Type B pancreatic cell (in vitro differentiated cells): ENCODE measurements around the gene LDLRAD1. TPM values are rescaled to one million over a fixed set of nuclear protein-coding genes. Genes with fewer than 3 reads are reported as not detected.

Experiments
- DNase-seq: peaks from one replicate; pipeline ENCODE4 v3.0.0; 2021; ENCODE audit warnings: mixed read lengths; ENCODE audit not compliant: unreplicated experiment; ENCODE audit errors: extremely low spot score
- H3K27ac Mint-ChIP-seq: 2 replicates; pipeline ENCODE4 v1.8.0; 2021; ENCODE audit warnings: mild to moderate bottlenecking, mixed read lengths
- H3K27me3 Mint-ChIP-seq: 2 replicates; pipeline ENCODE4 v1.8.0; 2021; ENCODE audit warnings: mixed read lengths
- H3K36me3 Mint-ChIP-seq: 2 replicates; pipeline ENCODE4 v1.8.0; 2021; ENCODE audit warnings: mixed read lengths
- H3K4me1 Mint-ChIP-seq: one replicate; pipeline ENCODE4 v1.8.0; 2021; ENCODE audit warnings: mixed read lengths; ENCODE audit not compliant: unreplicated experiment
- H3K4me3 Mint-ChIP-seq: 2 replicates; pipeline ENCODE4 v1.8.0; 2021; ENCODE audit warnings: mild to moderate bottlenecking, mixed read lengths
- H3K9me3 Mint-ChIP-seq: 2 replicates; pipeline ENCODE4 v1.8.0; 2021; ENCODE audit warnings: mixed read lengths
- long read RNA-seq: library from polyadenylated mRNA; unstranded; transcript quantifications from one replicate; pipeline ENCODE4 v2.0.0, GENCODE V29; 2020
- total RNA-seq: library from RNA; stranded (reverse); gene quantifications from 2 replicates; pipeline ENCODE4 v1.2.1, GENCODE V29; 2021; ENCODE audit warnings: low replicate concordance
- TF ChIP-seq, protein P1 (sequence below): fragments of 200-600 bp; sonication (generic); conservative IDR thresholded peaks from 2 replicates; pipeline ENCODE4 v1.5.0; 2021; ENCODE audit warnings: antibody characterized with exemption, mild to moderate bottlenecking

Gene LDLRAD1, protein sequence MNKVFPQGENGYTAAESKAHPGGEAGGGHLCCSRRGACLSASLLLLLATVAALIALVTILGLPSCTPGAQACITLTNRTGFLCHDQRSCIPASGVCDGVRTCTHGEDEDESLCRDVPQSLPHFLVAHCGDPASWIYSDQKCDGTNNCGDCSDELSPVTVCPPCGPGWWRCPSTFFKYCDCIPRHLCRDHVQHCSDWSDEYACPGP
- 1.3 and 1.5 TPM in 2 replicates for total RNA-seq
- long read RNA-seq, partial matches to known transcripts, result 1 of 6 reads
- long read RNA-seq, other reads (novel, unspliced or antisense), result 2 of 6 reads

DNA sequence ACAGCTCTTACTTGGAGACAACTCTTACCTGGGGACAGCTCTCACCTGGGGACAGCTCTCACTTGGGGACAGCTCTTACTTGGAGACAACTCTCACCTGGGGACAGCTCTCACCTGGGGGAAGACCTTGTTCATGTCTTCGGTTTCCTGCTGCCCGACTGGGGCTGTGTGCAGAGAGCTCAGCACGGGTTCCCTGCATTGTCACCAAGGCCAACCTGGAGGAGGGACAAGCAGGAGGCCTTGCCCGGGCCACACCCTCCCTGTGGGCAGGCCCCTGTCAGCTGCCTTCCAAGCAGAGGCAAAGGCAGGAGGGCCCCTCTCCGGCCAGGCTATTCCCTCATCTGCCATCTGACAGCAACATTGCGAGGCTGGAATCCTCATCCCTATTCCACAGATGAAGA lies at the start of gene LDLRAD1:
Gene LDLRAD1, minus strand, starts transcription at position 208 of the 400 bp plus-strand sequence. Its CDS starts 74 bp downstream, at position 134.
- no peak within 1 kb of the TSS for H3K4me3 Mint-ChIP-seq
- TF ChIP-seq, protein P1, sequence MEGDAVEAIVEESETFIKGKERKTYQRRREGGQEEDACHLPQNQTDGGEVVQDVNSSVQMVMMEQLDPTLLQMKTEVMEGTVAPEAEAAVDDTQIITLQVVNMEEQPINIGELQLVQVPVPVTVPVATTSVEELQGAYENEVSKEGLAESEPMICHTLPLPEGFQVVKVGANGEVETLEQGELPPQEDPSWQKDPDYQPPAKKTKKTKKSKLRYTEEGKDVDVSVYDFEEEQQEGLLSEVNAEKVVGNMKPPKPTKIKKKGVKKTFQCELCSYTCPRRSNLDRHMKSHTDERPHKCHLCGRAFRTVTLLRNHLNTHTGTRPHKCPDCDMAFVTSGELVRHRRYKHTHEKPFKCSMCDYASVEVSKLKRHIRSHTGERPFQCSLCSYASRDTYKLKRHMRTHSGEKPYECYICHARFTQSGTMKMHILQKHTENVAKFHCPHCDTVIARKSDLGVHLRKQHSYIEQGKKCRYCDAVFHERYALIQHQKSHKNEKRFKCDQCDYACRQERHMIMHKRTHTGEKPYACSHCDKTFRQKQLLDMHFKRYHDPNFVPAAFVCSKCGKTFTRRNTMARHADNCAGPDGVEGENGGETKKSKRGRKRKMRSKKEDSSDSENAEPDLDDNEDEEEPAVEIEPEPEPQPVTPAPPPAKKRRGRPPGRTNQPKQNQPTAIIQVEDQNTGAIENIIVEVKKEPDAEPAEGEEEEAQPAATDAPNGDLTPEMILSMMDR, result no peak
- H3K9me3 Mint-ChIP-seq, result no peaks in the 10 kb centered on the region
- peak within 1 kb of the TSS; percentile 92 for H3K27ac Mint-ChIP-seq
- H3K36me3 Mint-ChIP-seq, result no peaks in the 10 kb centered on the region
- H3K4me1 Mint-ChIP-seq, result peaks cover 18% of the 10 kb centered on the region
- no peak for DNase-seq
- no peaks in the 10 kb centered on the region for H3K27me3 Mint-ChIP-seq

DNA sequence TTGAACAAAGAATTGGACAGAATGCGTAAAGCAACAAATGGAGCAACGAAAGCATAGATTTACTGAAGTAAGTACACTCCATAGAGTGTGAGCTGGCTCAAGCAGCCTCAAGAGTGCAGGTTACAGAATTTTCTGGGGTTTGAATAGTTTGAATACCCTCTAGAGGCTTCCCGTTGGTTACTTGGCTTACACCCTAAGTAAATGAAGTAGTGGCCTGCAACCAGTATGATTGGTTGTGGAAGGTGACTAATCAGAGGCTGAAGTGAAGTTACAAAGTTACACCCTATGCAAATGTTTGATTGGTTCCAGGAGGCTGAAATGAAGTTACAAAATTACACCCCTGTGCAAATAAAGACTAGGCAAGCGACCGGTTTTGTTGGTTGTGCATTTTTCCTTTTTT lies 46.3 kb upstream of the LDLRAD1 start:
- no peaks in the 10 kb centered on the region for H3K36me3 Mint-ChIP-seq
- DNase-seq, result no peak
- no peaks in the 10 kb centered on the region for H3K9me3 Mint-ChIP-seq
- no peak overlapping the region for H3K27ac Mint-ChIP-seq
- TF ChIP-seq, protein P1, result no peak
- H3K4me3 Mint-ChIP-seq, result no peak overlapping the region
- H3K27me3 Mint-ChIP-seq, result no peaks in the 10 kb centered on the region
- no peaks in the 10 kb centered on the region for H3K4me1 Mint-ChIP-seq

DNA sequence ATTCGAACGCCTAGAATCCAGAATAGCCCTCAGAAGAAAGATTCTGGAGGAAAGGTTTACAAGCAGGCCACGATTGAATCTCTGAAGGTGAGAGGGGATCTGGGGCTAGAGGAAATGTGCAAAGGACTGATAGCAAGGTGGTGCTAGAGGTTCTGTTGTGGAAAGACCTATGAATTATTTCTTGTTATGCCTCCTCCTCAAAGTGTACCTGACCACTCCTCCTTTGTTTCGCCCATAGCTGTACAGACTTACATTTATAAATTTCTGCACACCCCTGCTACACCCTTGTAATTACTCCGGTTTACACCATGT lies 36.4 kb upstream of the LDLRAD1 start:
- Mint-ChIP-seq H3K27me3 (no peaks in the 10 kb centered on the region), H3K4me1 (peaks cover 12% of the 10 kb centered on the region), H3K9me3 (no peaks in the 10 kb centered on the region), H3K36me3 (peaks cover 6% of the 10 kb centered on the region), H3K4me3 (no peak overlapping the region), H3K27ac (no peak overlapping the region)
- no peak for DNase-seq
- TF ChIP-seq, protein P1, result no peak

DNA sequence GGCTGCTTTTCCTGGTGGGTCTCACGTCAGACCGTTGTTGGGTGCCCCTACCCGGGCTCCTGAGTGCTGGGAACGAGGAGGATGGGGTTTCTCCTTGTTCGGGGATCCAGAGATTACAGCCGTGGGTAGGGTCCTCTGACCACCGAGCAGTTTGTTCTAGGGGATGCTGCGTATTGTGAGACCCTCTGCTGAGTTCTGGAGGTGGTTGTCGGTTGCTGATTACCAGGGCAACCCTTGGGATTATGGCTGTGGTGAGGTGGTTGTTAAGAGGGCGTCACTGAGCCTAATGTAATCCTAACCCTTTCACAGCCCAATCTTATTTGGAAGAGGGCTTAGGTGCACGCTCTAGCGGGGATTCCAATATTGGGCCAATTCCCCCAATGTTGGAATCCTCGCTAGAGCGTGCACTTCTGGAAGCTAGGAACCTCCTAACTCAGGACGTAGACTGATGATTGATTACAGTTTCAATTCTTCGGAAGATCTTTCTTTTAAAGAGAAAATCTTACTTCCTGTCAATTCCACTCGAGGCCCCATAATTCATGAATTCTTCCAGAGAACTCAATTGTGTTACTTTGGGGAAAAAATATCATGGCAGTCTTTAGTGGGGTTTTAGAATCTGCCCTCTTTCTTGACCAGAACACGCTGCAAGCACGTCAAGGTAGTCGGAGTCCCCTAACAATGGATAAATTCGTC lies 35.9 kb upstream of the LDLRAD1 start:
- Mint-ChIP-seq H3K27me3 (no peaks in the 10 kb centered on the region), H3K9me3 (no peaks in the 10 kb centered on the region), H3K4me1 (peaks cover 12% of the 10 kb centered on the region), H3K36me3 (peaks cover 6% of the 10 kb centered on the region), H3K4me3 (no peak overlapping the region), H3K27ac (no peak overlapping the region)
- no peak for DNase-seq
- TF ChIP-seq, protein P1, result no peak

DNA sequence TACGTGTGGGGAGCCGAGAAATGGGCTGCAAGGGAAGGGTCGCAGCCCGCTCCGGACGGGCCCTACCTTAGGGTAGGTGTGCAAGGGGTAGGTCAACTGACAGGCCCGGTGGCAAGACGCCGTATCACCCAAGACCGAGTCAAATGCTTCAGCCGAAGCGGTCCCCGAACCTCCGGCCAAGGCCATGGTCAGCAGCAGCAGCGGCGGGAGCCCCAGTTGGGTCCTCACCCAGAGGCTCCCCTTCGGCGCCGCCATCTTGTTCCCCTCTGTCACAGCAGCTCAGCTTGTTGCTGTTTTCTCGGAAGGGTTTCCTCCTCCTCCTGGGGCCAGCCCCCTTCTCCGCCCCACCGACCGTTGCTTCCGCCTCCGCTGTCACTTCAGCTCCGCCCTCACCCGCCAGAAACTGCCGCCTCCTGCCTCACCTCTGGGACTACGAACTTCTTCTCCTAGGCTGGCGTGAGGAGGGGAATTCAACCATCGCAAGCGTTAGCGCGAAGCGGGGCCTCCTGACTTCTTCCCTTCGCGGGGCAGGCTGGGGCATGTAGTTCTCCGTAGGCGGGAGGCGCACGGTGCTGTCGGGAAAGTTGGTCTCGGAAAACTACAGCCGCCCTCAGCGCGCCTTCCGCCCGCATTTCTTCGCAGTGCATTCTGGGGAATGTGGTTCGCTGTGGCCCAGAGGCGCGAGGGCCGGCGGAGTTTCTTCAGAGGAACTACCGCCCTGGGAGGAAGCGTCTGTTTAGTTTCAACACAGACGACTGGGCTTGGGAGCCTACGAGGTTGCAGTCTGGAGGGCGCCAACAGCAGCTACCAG lies 35.2 kb upstream of the LDLRAD1 start, which contains the start of the genes TCEANC2 and TMEM59:
Gene TCEANC2, plus strand, starts transcription at position 675 of the 811 bp plus-strand sequence. CDS start 815 bp downstream, outside the sequence.
Gene TMEM59, minus strand, starts transcription at position 271 of the 811 bp plus-strand sequence. Its CDS starts 16 bp downstream, at position 255.
- DNase-seq, result peak; percentile 98
- H3K4me3 Mint-ChIP-seq, result no peak within 1 kb of the TSS
- H3K36me3 Mint-ChIP-seq, result peaks cover 6% of the 10 kb centered on the region
- H3K4me1 Mint-ChIP-seq, result peaks cover 12% of the 10 kb centered on the region
- no peak within 1 kb of the TSS for H3K27ac Mint-ChIP-seq
- no peaks in the 10 kb centered on the region for H3K9me3 Mint-ChIP-seq
- no peaks in the 10 kb centered on the region for H3K27me3 Mint-ChIP-seq
- TF ChIP-seq, protein P1, result no peak
